HL-60 (cell line): Measurements from ENCODE around the gene TMEM35A.

Source experiments
- CTCF ChIP-seq: IDR thresholded peaks from one replicate; pipeline ENCODE4 v1.5.1; 2011; ENCODE audit warnings: low read length, control low read depth, inconsistent platforms; ENCODE audit not compliant: insufficient read depth
- POLR2AphosphoS5 ChIP-seq: IDR thresholded peaks from 2 replicates; pipeline ENCODE4 v1.6.1; 2012; ENCODE audit warnings: low read depth
- TF ChIP-seq, protein P1 (sequence below): IDR thresholded peaks from 2 replicates; pipeline ENCODE4 v1.6.1; 2012; ENCODE audit warnings: low read depth; ENCODE audit not compliant: insufficient replicate concordance

DNA sequence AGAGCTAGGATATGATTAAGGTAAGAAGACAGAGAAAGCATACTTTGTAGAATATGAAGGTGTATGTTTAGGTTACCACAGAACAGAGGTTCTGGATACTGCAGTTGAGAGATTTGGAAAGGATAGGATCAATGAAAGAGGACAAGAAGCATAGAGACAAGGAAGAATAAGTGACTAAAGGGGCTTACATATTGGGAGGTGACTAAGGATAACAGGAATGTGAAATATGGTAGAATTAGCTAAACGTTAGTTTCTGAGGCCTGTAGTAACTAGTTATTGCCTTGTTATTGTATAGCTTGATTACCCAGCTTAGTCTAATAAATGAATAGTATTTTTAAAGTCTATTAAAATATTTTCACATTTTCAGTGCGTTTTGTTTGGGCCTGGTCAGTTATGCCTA is 57.6 kb downstream of the TMEM35A start:
- no peak for TF ChIP-seq POLR2AphosphoS5
- TF ChIP-seq CTCF, result no peak
- TF ChIP-seq, protein P1, sequence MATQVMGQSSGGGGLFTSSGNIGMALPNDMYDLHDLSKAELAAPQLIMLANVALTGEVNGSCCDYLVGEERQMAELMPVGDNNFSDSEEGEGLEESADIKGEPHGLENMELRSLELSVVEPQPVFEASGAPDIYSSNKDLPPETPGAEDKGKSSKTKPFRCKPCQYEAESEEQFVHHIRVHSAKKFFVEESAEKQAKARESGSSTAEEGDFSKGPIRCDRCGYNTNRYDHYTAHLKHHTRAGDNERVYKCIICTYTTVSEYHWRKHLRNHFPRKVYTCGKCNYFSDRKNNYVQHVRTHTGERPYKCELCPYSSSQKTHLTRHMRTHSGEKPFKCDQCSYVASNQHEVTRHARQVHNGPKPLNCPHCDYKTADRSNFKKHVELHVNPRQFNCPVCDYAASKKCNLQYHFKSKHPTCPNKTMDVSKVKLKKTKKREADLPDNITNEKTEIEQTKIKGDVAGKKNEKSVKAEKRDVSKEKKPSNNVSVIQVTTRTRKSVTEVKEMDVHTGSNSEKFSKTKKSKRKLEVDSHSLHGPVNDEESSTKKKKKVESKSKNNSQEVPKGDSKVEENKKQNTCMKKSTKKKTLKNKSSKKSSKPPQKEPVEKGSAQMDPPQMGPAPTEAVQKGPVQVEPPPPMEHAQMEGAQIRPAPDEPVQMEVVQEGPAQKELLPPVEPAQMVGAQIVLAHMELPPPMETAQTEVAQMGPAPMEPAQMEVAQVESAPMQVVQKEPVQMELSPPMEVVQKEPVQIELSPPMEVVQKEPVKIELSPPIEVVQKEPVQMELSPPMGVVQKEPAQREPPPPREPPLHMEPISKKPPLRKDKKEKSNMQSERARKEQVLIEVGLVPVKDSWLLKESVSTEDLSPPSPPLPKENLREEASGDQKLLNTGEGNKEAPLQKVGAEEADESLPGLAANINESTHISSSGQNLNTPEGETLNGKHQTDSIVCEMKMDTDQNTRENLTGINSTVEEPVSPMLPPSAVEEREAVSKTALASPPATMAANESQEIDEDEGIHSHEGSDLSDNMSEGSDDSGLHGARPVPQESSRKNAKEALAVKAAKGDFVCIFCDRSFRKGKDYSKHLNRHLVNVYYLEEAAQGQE, result no peak
